HG02798 (cell line): ENCODE data around the gene XBP1.
"Not testable (repeated sequence)": the region's sequence is repeated elsewhere in the genome, so short reads cannot be mapped to it uniquely, and the experiment has no call there.

ENCODE experiments used
- ATAC-seq: cut with Tn5 transposase; IDR thresholded peaks from one replicate; pipeline ENCODE4 v1.9.1; 2021; ENCODE audit warnings: mild to moderate bottlenecking; ENCODE audit not compliant: unreplicated experiment, poor library complexity

The XBP1 gene

GRCh38 chr22:28793976-28794584, 6.3 kb downstream of the XBP1 start:
- ATAC-seq: no peak

GRCh38 chr22:28792491-28793383, 7.6 kb downstream of the XBP1 start:
- ATAC-seq: peak; percentile 35

GRCh38 chr22:28791841-28792490, 8.4 kb downstream of the XBP1 start:
- ATAC-seq: peak; percentile 70

GRCh38 chr22:28791124-28791523, 9.2 kb downstream of the XBP1 start:
- ATAC-seq: no peak

- no peak for ATAC-seq
Measured at GRCh38 chr22:28788601-28789000, 11.8 kb downstream of the XBP1 start.

GRCh38 chr22:28783786-28784671, 16.3 kb downstream of the XBP1 start:
- no peak for ATAC-seq

GRCh38 chr22:28780296-28780695, 20.1 kb downstream of the XBP1 start:
- ATAC-seq: no peak

- ATAC-seq: no peak
Measured at GRCh38 chr22:28779833-28780232, 20.5 kb downstream of the XBP1 start.

- ATAC-seq: no peak
Measured at GRCh38 chr22:28774378-28774777, 26.0 kb downstream of the XBP1 start.

- peak; percentile 17 for ATAC-seq
Measured at GRCh38 chr22:28773461-28773867, 26.9 kb downstream of the XBP1 start.

GRCh38 chr22:28772633-28773460, 27.5 kb downstream of the XBP1 start, which contains the start of gene CCDC117:
TSS of gene CCDC117 (plus strand) at chr22:28772695. CDS start at chr22:28772850, 155 bp downstream.
- peak; percentile 93 for ATAC-seq

- no peak for ATAC-seq
Measured at GRCh38 chr22:28771195-28771791, 29.1 kb downstream of the XBP1 start.

GRCh38 chr22:28769394-28770085, 30.8 kb downstream of the XBP1 start:
- ATAC-seq: no peak

GRCh38 chr22:28768701-28769393, 31.5 kb downstream of the XBP1 start:
- ATAC-seq: no peak

- no peak for ATAC-seq
Measured at GRCh38 chr22:28766628-28767027, 33.7 kb downstream of the XBP1 start.

- not testable (repeated sequence) for ATAC-seq
Measured at GRCh38 chr22:28762000-28762399, 38.4 kb downstream of the XBP1 start.

GRCh38 chr22:28761449-28761755, 39.0 kb downstream of the XBP1 start:
- ATAC-seq: no peak
